K562 (cell line): Measurements from ENCODE around the gene PPP1CA. TPM values are rescaled to one million over a fixed set of nuclear protein-coding genes. Genes with fewer than 3 reads are reported as not detected.

Experiments
- CBX2 ChIP-seq: fragments of 200-600 bp; sonication (generic); IDR thresholded peaks from one replicate; pipeline ENCODE4 v1.6.1; 2012; ENCODE audit warnings: mild to moderate bottlenecking, low read length, inconsistent platforms; ENCODE audit not compliant: insufficient read depth, poor library complexity, severe bottlenecking
- CUX1 ChIP-seq: fragments of 200-800 bp; sonication (Bioruptor generic); IDR thresholded peaks from 2 replicates; pipeline ENCODE4 v1.6.1; 2016; ENCODE audit warnings: missing genetic modification characterization, missing compliant biosample characterization
- EGR1 ChIP-seq: fragments of 450-650 bp; conservative IDR thresholded peaks from 2 replicates; pipeline ENCODE4 v1.6.1; 2017; ENCODE audit warnings: mild to moderate bottlenecking
- FOXM1 ChIP-seq, 2 experiments: fragments of 450-650 bp in 1 of 2; sonication (generic) in 1 of 2; formaldehyde crosslinking in 1 of 2; IDR thresholded peaks; 2 replicates each; pipeline versions ENCODE4 v1.6.1 to v1.9.0; 2017 to 2022; ENCODE audit warnings: low read depth in 2 of 2, mild to moderate bottlenecking in 2 of 2, missing genetic modification reagents in 1 of 2, moderate library complexity in 1 of 2
- HLTF ChIP-seq: fragments of 450-650 bp; IDR thresholded peaks from 2 replicates; pipeline ENCODE4 v1.6.1; 2016
- ILF3 ChIP-seq: fragments of 450-650 bp; IDR thresholded peaks from 2 replicates; pipeline ENCODE4 v1.6.1; 2018; ENCODE audit warnings: antibody characterized with exemption, mild to moderate bottlenecking, moderate library complexity, borderline replicate concordance
- POLR2AphosphoS5 ChIP-seq: IDR thresholded peaks from 2 replicates; pipeline ENCODE4 v1.6.1; 2011; ENCODE audit warnings: mild to moderate bottlenecking, low read depth, low read length, moderate library complexity; ENCODE audit not compliant: control insufficient read depth, insufficient read depth
- RNF2 ChIP-seq: sonication (generic); IDR thresholded peaks from 2 replicates; pipeline ENCODE4 v1.6.1; 2016
- SMC3 ChIP-seq: conservative IDR thresholded peaks from 2 replicates; pipeline ENCODE4 v1.6.1; 2011; ENCODE audit warnings: low read depth, low read length, improper control_type of control experiment; ENCODE audit not compliant: insufficient read depth
- TCF3 ChIP-seq: sonication (generic); formaldehyde crosslinking; IDR thresholded peaks from 2 replicates; pipeline ENCODE4 v1.4.0; 2020; ENCODE audit warnings: mild to moderate bottlenecking, missing genetic modification reagents
- ZNF512 ChIP-seq: IDR thresholded peaks from 2 replicates; pipeline ENCODE4 v1.6.1; 2016; ENCODE audit warnings: missing genetic modification characterization, missing compliant biosample characterization
- ZNF57 ChIP-seq: fragments of 450-650 bp; formaldehyde crosslinking; IDR thresholded peaks from 2 replicates; pipeline ENCODE4 v1.4.0; 2020; ENCODE audit warnings: mild to moderate bottlenecking, moderate library complexity
- ZNF586 ChIP-seq: fragments of 450-650 bp; formaldehyde crosslinking; conservative IDR thresholded peaks from 2 replicates; pipeline ENCODE4 v1.4.0; 2020; ENCODE audit warnings: mild to moderate bottlenecking, moderate library complexity
- polyA plus RNA-seq, 8 experiments: library from polyadenylated mRNA; depleted of rRNA in 4 of 8; stranded (reverse) in 5 of 8; unstranded in 3 of 8; fragments of >200 nt; fragmentation: Nextera tagmentation in 2 of 8; fragmentation: Illumina TruSeq in 1 of 8; extraction: Ambion mirVana in 2 of 8; extraction: Trizol in 1 of 8; gene quantifications; 2 replicates each; pipeline versions ENCODE4 v1.2.1 to v1.2.3, GENCODE V29; 2011 to 2014; ENCODE audit warnings: inconsistent platforms in 1 of 8, missing spikeins in 1 of 8
- total RNA-seq, 7 experiments: library from RNA; depleted of rRNA in 6 of 7; stranded (reverse); fragments of >200 nt in 6 of 7; fragmentation: Illumina TruSeq in 2 of 7; extraction: Trizol in 2 of 7; gene quantifications; 2 replicates each; pipeline versions ENCODE4 v1.2.1 to v1.2.3, GENCODE V29; 2011 to 2021; ENCODE audit warnings: low replicate concordance in 1 of 7
- TF ChIP-seq, protein P1 (sequence below): fragments of 450-650 bp; formaldehyde crosslinking; IDR thresholded peaks from 2 replicates; pipeline ENCODE4 v1.4.0; 2020; ENCODE audit warnings: mild to moderate bottlenecking, moderate library complexity
- TF ChIP-seq, protein P2 (sequence below): fragments of 200-400 bp; formaldehyde crosslinking; IDR thresholded peaks from 2 replicates; pipeline ENCODE4 v1.6.1; 2017; ENCODE audit warnings: mild to moderate bottlenecking, low read depth, low read length, moderate library complexity

The PPP1CA gene
- total and polyA plus RNA-seq, 9 of the 15 experiments (the other 6 are each of a cell fraction or from before 2014, with no cell fraction given): 18.2 to 242 (median 188) TPM

DNA sequence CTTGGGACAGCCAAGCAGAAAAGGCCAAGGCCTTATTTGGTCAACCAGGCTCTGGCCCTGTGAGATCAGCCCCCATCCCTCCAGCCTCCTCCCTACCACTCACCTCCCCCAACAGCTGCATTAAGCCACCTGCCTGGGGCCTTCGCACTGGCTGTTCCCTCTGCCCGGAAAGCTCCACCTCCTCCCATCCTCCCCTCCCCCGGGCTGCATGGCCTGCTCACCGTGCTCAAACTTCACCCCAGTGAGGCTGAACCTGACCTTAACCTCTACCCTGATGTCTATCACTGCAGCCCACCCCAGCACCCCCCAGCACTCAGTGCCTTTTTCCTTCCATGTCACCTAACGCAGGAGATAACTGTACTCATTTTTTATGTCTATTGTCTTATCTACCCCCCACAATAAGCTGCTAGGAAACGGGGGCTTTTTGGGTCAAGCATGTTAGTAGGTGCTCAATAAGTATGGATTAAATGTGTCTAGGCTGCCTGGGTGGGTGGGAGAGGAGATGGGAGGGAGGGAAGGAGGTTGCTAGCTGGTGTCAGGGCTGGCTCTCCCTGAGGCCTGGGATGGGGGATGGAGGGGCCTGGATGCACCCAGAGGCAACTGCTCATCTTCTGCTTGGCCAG lies 34.9 kb upstream of the PPP1CA start (continued):
- TF ChIP-seq CUX1 (CRISPR knock-in tag): no peak
- no peak for TF ChIP-seq ZNF57 (CRISPR knock-in tag)
- TF ChIP-seq CBX2: no peak
- no peak for TF ChIP-seq ZNF512 (tag)
- peak; percentile 16; the same call in 1 of the 2 replicates for TF ChIP-seq EGR1
- peak; percentile 25; the same call in 1 of the 2 replicates for TF ChIP-seq TCF3 (CRISPR knock-in tag)
- TF ChIP-seq ZNF586 (CRISPR knock-in tag): no peak
- TF ChIP-seq, protein P1, sequence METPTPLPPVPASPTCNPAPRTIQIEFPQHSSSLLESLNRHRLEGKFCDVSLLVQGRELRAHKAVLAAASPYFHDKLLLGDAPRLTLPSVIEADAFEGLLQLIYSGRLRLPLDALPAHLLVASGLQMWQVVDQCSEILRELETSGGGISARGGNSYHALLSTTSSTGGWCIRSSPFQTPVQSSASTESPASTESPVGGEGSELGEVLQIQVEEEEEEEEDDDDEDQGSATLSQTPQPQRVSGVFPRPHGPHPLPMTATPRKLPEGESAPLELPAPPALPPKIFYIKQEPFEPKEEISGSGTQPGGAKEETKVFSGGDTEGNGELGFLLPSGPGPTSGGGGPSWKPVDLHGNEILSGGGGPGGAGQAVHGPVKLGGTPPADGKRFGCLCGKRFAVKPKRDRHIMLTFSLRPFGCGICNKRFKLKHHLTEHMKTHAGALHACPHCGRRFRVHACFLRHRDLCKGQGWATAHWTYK: no peak
- TF ChIP-seq, protein P2, sequence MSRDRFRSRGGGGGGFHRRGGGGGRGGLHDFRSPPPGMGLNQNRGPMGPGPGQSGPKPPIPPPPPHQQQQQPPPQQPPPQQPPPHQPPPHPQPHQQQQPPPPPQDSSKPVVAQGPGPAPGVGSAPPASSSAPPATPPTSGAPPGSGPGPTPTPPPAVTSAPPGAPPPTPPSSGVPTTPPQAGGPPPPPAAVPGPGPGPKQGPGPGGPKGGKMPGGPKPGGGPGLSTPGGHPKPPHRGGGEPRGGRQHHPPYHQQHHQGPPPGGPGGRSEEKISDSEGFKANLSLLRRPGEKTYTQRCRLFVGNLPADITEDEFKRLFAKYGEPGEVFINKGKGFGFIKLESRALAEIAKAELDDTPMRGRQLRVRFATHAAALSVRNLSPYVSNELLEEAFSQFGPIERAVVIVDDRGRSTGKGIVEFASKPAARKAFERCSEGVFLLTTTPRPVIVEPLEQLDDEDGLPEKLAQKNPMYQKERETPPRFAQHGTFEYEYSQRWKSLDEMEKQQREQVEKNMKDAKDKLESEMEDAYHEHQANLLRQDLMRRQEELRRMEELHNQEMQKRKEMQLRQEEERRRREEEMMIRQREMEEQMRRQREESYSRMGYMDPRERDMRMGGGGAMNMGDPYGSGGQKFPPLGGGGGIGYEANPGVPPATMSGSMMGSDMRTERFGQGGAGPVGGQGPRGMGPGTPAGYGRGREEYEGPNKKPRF: no peak
- TF ChIP-seq ILF3: no peak
- peak; percentile 71; the same call in 1 of the 2 replicates for TF ChIP-seq RNF2
- TF ChIP-seq FOXM1 (IDR thresholded peaks at IDR 0.05; ENCODE audit: low read depth): no peak
- TF ChIP-seq FOXM1 (CRISPR knock-in tag; IDR thresholded peaks at IDR 0.05; ENCODE audit: low read depth): no peak
- TF ChIP-seq SMC3: no peak
- TF ChIP-seq POLR2AphosphoS5: no peak
- peak; percentile 97 for TF ChIP-seq HLTF
